Smooth muscle cell (in vitro differentiated cells): ENCODE results near the gene M1AP. TPM values are rescaled to one million over a fixed set of nuclear protein-coding genes. Genes with fewer than 3 reads are reported as not detected.
A peak's percentile ranks its signal among the peaks of the same experiment; 100 is the strongest.

Source experiments
- DNase-seq: peaks from one replicate; lab custom pipeline; 2025; ENCODE audit not compliant: unreplicated experiment; lab: John Stamatoyannopoulos, UW
- H2AFZ ChIP-seq: fragments of 200-600 bp; sonication (generic); 2 replicates; pipeline ENCODE4 v1.6.0; 2016; ENCODE audit warnings: antibody characterized with exemption, low read depth, mild to moderate bottlenecking
- H3F3A ChIP-seq: fragments of 200-600 bp; sonication (generic); 2 replicates; pipeline ENCODE4 v1.6.0; 2017; ENCODE audit warnings: antibody characterized with exemption, low read depth
- H3K27ac ChIP-seq: fragments of 200-600 bp; sonication (generic); 2 replicates; pipeline ENCODE4 v1.5.1; 2016; ENCODE audit warnings: low read depth, mild to moderate bottlenecking
- H3K27me3 ChIP-seq: fragments of 200-600 bp; sonication (generic); 2 replicates; pipeline ENCODE4 v1.6.1; 2016; ENCODE audit warnings: low read depth, mild to moderate bottlenecking
- H3K36me3 ChIP-seq: fragments of 200-600 bp; sonication (generic); 2 replicates; pipeline ENCODE4 v1.5.1; 2016; ENCODE audit warnings: low read depth
- H3K4me1 ChIP-seq: fragments of 200-600 bp; sonication (generic); 2 replicates; pipeline ENCODE4 v1.5.1; 2016; ENCODE audit warnings: low read depth
- H3K4me2 ChIP-seq: fragments of 200-600 bp; sonication (generic); 2 replicates; pipeline ENCODE4 v1.6.0; 2016; ENCODE audit warnings: mild to moderate bottlenecking
- H3K4me3 ChIP-seq: fragments of 200-600 bp; sonication (generic); 2 replicates; pipeline ENCODE4 v1.5.1; 2016; ENCODE audit warnings: mild to moderate bottlenecking
- H3K79me2 ChIP-seq: fragments of 200-600 bp; sonication (generic); 2 replicates; pipeline ENCODE4 v1.6.0; 2016; ENCODE audit warnings: low read depth, mild to moderate bottlenecking
- H3K9ac ChIP-seq: fragments of 200-600 bp; sonication (generic); 2 replicates; pipeline ENCODE4 v1.6.0; 2016; ENCODE audit warnings: low read depth
- H3K9me3 ChIP-seq: fragments of 200-600 bp; sonication (generic); replicated peaks from 2 replicates; pipeline ENCODE4 v1.5.1; 2016; ENCODE audit warnings: low read depth
- H4K20me1 ChIP-seq: fragments of 200-600 bp; sonication (generic); 2 replicates; pipeline ENCODE4 v1.6.0; 2016; ENCODE audit warnings: low read depth
- WGBS: methylation state at CpG from one replicate; pipeline ENCODE4 v1.1.7; 2016; ENCODE audit warnings: low lambda C conversion rate; 5-methylcytosine and 5-hydroxymethylcytosine counted together
- polyA plus RNA-seq: library from polyadenylated mRNA; unstranded; fragments of >200 nt; fragmentation: Nextera tagmentation; extraction: Ambion mirVana; gene quantifications from 2 replicates; pipeline ENCODE4 v1.2.1, GENCODE V29; 2016
- total RNA-seq: library from RNA; depleted of rRNA; stranded (reverse); fragments of >200 nt; gene quantifications from 2 replicates; pipeline ENCODE4 v1.2.3, GENCODE V29; 2014
- TF ChIP-seq, protein P1 (sequence below): fragments of 200-600 bp; sonication (generic); IDR thresholded peaks from 2 replicates; pipeline ENCODE4 v1.5.1; 2017; ENCODE audit warnings: borderline replicate concordance, mild to moderate bottlenecking, antibody characterized with exemption; ENCODE audit not compliant: insufficient read depth, poor library complexity, severe bottlenecking

The M1AP gene
- total and polyA plus RNA-seq, 2 experiments from 2014 or later: 1.0 to 1.2 TPM

DNA sequence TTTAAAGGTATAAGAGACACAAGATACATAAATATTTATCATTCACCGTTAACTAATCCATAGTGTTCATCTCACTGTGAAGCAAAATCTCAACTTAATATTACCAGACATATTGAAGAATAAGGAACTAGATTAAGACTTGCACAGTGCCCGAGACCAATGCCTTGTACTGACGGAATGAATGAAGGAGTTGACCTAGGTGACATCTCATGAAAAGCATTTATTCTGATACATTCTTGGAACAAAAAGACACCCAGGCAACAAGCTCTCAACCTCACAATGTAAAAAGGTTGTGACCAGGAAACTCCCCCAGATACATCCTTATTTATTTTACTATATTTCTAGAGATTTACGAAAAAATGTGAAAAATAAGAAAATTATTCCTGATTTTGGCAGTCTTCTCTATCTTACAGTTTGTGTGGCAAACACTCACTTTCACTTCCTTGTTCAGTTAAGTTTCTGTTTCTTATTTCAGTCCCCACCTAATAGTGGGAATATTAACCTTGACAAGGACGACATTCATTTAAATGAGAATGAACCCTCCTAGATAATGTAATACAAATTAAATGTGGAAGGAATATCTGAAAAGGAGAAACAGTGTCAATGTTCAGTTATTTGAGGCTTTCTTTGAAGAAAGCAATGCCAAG is 28.4 kb downstream of the M1AP start:
- H3K9ac ChIP-seq: no peak overlapping the region
- no peak for DNase-seq
- H3K27ac ChIP-seq: no peak overlapping the region
- TF ChIP-seq, protein P1, sequence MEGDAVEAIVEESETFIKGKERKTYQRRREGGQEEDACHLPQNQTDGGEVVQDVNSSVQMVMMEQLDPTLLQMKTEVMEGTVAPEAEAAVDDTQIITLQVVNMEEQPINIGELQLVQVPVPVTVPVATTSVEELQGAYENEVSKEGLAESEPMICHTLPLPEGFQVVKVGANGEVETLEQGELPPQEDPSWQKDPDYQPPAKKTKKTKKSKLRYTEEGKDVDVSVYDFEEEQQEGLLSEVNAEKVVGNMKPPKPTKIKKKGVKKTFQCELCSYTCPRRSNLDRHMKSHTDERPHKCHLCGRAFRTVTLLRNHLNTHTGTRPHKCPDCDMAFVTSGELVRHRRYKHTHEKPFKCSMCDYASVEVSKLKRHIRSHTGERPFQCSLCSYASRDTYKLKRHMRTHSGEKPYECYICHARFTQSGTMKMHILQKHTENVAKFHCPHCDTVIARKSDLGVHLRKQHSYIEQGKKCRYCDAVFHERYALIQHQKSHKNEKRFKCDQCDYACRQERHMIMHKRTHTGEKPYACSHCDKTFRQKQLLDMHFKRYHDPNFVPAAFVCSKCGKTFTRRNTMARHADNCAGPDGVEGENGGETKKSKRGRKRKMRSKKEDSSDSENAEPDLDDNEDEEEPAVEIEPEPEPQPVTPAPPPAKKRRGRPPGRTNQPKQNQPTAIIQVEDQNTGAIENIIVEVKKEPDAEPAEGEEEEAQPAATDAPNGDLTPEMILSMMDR: no peak
- no peak overlapping the region for H3K4me3 ChIP-seq
- WGBS: 93% methylated on average over 5 of the region's 5 CpGs
- H4K20me1 ChIP-seq: no peaks in the 10 kb centered on the region
- no peaks in the 10 kb centered on the region for H3K79me2 ChIP-seq
- H3K9me3 ChIP-seq: no peaks in the 10 kb centered on the region
- H2AFZ ChIP-seq: no peak overlapping the region
- no peaks in the 10 kb centered on the region for H3K36me3 ChIP-seq
- no peaks in the 10 kb centered on the region for H3F3A ChIP-seq
- peaks cover 3% of the 10 kb centered on the region for H3K4me1 ChIP-seq
- H3K27me3 ChIP-seq: peaks cover 7% of the 10 kb centered on the region
- H3K4me2 ChIP-seq: no peak overlapping the region

DNA sequence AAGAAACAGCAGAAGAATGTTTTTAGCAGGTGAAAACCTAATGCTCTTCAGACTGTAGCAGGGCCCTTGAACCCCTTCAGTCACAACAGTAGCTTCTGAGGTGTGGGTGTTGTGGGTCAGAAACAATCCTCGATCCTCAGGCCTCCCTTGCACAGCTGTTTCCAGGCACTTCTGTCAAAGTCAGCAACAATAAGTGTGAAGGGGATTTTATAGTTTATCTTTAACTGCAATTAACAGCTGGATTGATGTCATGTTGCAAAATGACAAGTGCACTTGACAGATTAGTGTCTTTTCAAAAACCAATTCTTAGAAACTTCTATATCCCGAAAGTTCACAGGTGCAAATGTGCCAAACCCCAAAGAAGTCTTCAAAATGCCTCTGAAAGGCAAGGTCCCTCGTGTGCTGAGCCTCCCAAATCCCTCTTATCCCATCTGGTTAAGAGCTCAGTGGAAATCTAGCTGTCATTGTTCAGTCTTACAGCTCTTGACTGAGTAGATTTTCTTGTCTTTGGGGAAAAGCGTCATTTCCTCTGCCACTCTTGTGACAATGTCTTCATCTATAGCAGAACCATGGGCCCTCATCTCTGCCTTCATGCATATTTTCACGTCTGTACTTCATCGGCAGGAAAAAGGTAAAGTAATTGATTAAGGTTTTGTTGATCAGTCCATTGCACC is 29.6 kb downstream of the M1AP start:
- H3K27me3 ChIP-seq: peaks cover 15% of the 10 kb centered on the region
- peaks cover 3% of the 10 kb centered on the region for H3K4me1 ChIP-seq
- H3K9me3 ChIP-seq: no peaks in the 10 kb centered on the region
- no peaks in the 10 kb centered on the region for H3K36me3 ChIP-seq
- no peaks in the 10 kb centered on the region for H4K20me1 ChIP-seq
- H3K9ac ChIP-seq: no peak overlapping the region
- H3K79me2 ChIP-seq: no peaks in the 10 kb centered on the region
- no peak overlapping the region for H2AFZ ChIP-seq
- H3K4me2 ChIP-seq: no peak overlapping the region
- no peak overlapping the region for H3K27ac ChIP-seq
- no peak overlapping the region for H3K4me3 ChIP-seq
- 71% methylated on average over 6 of the region's 6 CpGs for WGBS
- H3F3A ChIP-seq: no peaks in the 10 kb centered on the region
- TF ChIP-seq, protein P1: no peak
- DNase-seq: no peak

DNA sequence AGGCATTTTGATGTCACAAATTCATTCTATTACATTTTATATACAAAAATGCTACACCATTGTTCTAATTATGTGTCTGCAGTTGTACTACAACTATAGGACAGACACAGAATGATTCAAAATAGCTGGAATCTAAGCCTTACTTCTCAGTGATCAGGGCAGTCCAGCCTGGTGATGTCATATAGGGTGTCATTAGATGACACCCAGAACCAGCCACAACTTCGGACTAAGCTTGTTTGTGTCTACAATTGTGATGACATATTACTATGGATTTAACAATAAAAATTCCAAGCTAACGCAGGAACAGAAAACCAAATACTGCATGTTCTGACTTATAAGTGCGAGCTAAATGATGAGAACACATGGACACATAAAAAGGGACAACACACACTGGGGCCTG is 31.0 kb downstream of the M1AP start:
- Histone ChIP-seq H3K9me3 (no peaks in the 10 kb centered on the region), H3F3A (no peaks in the 10 kb centered on the region), H3K36me3 (no peaks in the 10 kb centered on the region), H3K4me3 (no peak overlapping the region), H4K20me1 (no peaks in the 10 kb centered on the region), H3K4me2 (peak overlapping the region; percentile 34), H3K27me3 (peaks cover 15% of the 10 kb centered on the region), H3K4me1 (peaks cover 3% of the 10 kb centered on the region), H3K9ac (no peak overlapping the region), H2AFZ (no peak overlapping the region), H3K79me2 (no peaks in the 10 kb centered on the region), H3K27ac (peak overlapping the region; percentile 42)
- DNase-seq: no peak
- 15% methylated on average over 3 of the region's 3 CpGs for WGBS
- TF ChIP-seq, protein P1: no peak

DNA sequence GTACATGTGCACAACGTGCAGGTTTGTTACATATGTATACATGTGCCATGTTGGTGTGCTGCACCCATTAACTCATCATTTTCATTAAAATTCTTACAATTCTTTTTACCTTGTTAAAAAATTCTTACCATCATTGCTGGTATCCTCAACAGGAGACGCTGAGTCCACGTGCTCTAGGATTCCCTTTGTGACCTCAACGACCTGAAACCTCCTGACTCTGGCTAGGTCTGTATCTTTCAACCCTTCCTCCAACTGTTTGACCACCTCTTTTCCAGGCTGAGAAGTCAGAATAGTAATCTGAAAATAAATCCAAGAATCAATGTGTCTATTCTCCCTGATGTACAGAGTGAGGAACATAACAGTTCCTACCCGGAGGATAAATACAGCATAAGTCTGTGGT is 41.2 kb downstream of the M1AP start:
- Histone ChIP-seq H3K9me3 (no peaks in the 10 kb centered on the region), H3K27me3 (no peaks in the 10 kb centered on the region), H3K4me2 (no peak overlapping the region), H3K36me3 (no peaks in the 10 kb centered on the region), H4K20me1 (no peaks in the 10 kb centered on the region), H3K79me2 (no peaks in the 10 kb centered on the region), H2AFZ (no peak overlapping the region), H3K27ac (no peak overlapping the region), H3K4me3 (no peak overlapping the region), H3K9ac (no peak overlapping the region), H3F3A (no peaks in the 10 kb centered on the region), H3K4me1 (no peaks in the 10 kb centered on the region)
- DNase-seq: no peak
- TF ChIP-seq, protein P1: no peak
- 79% methylated on average over 5 of the region's 5 CpGs for WGBS
